Neural cell (in vitro differentiated cells): Measurements from ENCODE around the gene PEA15.

ENCODE experiments used
- EP300 ChIP-seq: fragments of 450-650 bp; conservative IDR thresholded peaks from 2 replicates; pipeline ENCODE4 v1.6.1; 2014; ENCODE audit warnings: antibody characterized with exemption, mild to moderate bottlenecking, moderate library complexity; ENCODE audit not compliant: poor library complexity, severe bottlenecking
- EZH2 ChIP-seq: fragments of 200-600, 300-800 bp; shearing (Covaris generic), sonication (generic); IDR thresholded peaks from 2 replicates; pipeline ENCODE4 v1.6.1; 2014; ENCODE audit warnings: antibody characterized with exemption, low read length, borderline replicate concordance, mild to moderate bottlenecking; ENCODE audit not compliant: insufficient read depth, poor library complexity, severe bottlenecking
- POLR2AphosphoS5 ChIP-seq: IDR thresholded peaks from 2 replicates; pipeline ENCODE4 v1.6.1; 2012
- RAD21 ChIP-seq: fragments of 450-650 bp; conservative IDR thresholded peaks from 2 replicates; pipeline ENCODE4 v1.6.1; 2014; ENCODE audit warnings: antibody characterized with exemption, mild to moderate bottlenecking, moderate library complexity
- TF ChIP-seq, protein P1 (sequence below): IDR thresholded peaks from 2 replicates; pipeline ENCODE4 v1.6.1; 2012; ENCODE audit warnings: borderline replicate concordance
- TF ChIP-seq, protein P2 (sequence below): fragments of 450-650 bp; IDR thresholded peaks from 2 replicates; pipeline ENCODE4 v1.5.1; 2014; ENCODE audit warnings: antibody characterized with exemption, mild to moderate bottlenecking, moderate library complexity; ENCODE audit not compliant: poor library complexity, severe bottlenecking

DNA sequence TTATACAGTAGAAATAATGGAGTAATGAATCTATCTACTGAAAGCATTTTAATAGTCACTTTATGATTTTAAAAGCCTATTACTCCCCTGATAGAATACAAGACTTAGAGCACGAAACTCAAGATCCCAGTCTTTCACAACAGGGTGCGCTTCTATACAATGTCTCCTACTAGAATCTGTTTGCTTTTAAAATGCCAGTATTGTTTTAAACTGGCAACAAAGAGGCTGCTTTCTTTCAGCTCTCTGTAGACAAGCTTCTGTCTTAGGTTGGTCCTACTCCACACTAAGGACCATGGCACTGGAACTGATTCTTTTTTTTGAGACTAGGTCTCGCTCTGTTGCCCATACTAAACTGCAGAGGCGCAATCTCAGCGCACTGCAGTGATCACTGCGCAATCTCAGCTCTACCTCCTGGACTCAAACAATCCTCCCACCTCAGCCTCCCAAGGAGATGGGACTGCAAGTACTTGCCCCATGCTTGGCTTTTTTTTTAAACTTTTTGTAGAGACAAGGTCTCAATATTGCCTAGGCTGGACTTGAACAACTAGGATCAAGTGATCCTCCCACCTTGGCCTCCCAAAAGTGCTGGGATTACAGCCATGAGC lies 52.3 kb downstream of the PEA15 start:
- TF ChIP-seq POLR2AphosphoS5 (no peak), RAD21 (no peak), EP300 (no peak), EZH2 (no peak)
- TF ChIP-seq, protein P1, sequence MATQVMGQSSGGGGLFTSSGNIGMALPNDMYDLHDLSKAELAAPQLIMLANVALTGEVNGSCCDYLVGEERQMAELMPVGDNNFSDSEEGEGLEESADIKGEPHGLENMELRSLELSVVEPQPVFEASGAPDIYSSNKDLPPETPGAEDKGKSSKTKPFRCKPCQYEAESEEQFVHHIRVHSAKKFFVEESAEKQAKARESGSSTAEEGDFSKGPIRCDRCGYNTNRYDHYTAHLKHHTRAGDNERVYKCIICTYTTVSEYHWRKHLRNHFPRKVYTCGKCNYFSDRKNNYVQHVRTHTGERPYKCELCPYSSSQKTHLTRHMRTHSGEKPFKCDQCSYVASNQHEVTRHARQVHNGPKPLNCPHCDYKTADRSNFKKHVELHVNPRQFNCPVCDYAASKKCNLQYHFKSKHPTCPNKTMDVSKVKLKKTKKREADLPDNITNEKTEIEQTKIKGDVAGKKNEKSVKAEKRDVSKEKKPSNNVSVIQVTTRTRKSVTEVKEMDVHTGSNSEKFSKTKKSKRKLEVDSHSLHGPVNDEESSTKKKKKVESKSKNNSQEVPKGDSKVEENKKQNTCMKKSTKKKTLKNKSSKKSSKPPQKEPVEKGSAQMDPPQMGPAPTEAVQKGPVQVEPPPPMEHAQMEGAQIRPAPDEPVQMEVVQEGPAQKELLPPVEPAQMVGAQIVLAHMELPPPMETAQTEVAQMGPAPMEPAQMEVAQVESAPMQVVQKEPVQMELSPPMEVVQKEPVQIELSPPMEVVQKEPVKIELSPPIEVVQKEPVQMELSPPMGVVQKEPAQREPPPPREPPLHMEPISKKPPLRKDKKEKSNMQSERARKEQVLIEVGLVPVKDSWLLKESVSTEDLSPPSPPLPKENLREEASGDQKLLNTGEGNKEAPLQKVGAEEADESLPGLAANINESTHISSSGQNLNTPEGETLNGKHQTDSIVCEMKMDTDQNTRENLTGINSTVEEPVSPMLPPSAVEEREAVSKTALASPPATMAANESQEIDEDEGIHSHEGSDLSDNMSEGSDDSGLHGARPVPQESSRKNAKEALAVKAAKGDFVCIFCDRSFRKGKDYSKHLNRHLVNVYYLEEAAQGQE = no peak
- TF ChIP-seq, protein P2, sequence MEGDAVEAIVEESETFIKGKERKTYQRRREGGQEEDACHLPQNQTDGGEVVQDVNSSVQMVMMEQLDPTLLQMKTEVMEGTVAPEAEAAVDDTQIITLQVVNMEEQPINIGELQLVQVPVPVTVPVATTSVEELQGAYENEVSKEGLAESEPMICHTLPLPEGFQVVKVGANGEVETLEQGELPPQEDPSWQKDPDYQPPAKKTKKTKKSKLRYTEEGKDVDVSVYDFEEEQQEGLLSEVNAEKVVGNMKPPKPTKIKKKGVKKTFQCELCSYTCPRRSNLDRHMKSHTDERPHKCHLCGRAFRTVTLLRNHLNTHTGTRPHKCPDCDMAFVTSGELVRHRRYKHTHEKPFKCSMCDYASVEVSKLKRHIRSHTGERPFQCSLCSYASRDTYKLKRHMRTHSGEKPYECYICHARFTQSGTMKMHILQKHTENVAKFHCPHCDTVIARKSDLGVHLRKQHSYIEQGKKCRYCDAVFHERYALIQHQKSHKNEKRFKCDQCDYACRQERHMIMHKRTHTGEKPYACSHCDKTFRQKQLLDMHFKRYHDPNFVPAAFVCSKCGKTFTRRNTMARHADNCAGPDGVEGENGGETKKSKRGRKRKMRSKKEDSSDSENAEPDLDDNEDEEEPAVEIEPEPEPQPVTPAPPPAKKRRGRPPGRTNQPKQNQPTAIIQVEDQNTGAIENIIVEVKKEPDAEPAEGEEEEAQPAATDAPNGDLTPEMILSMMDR = no peak
